Activated CD4-positive, CD25-positive, alpha-beta regulatory T cell (primary cell): ENCODE measurements around the gene KCTD11.

ENCODE experiments used
- DNase-seq, 4 experiments: peaks; one replicate each; lab custom pipeline; 2025; lab: John Stamatoyannopoulos, UW

The KCTD11 gene

DNA sequence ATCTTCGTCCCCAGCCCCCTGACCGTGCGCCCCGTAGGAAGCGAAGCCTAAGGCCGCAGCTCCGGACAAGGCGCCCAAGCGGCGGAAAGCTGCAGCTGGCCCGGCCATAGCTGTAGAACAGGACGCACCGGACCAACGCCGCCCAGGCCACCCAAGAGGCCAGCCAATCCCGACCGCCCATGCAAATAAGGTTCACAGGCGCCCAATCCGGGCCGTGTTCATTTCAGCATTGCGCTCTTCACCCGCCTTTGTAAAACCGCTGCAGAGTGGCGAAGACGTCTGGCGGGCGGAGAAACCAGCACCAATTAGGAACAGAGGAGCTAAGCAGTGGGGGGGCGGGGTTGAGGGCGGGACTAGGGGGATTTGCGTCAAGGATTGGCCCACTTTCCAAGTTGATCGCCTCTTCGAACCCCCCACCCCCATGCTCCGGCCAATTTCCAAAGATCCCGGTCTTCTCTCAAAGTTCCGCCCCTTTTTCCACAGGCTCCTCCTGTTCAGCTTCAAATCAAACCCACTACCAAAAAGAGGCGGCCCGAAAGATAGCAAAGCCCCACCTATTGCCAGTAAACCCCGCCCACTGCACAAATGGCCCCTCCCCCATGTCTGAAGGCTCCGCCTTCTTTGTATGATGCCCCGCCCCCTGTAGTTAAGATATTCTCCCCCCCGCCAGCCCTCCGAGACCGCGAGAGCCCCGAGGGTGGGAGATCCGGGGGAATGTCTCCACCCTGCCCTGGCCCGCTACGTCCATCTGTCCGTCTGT lies 52.2 kb downstream of the KCTD11 start, which contains the start of gene TMEM256:
TSS of gene TMEM256 (minus strand) at position 121 of the 760 bp plus-strand sequence. CDS start at position 108, 13 bp downstream.
- peak; percentile 87 to 92 (median 88) for DNase-seq
